Ovary (tissue), 3 donors: ENCODE data around the gene LDLRAD4.
"Not testable (repeated sequence)": the region's sequence is repeated elsewhere in the genome, so short reads cannot be mapped to it uniquely, and the experiment has no call there.

ENCODE experiments used
- EP300 ChIP-seq: sonication (generic); formaldehyde crosslinking; IDR thresholded peaks from one replicate; pipeline ENCODE4 v1.6.1; 2017; ENCODE audit warnings: antibody characterized with exemption
- POLR2A ChIP-seq: fragments of 450-650 bp; IDR thresholded peaks from one replicate; pipeline ENCODE4 v1.6.1; 2017; ENCODE audit warnings: antibody characterized with exemption, mild to moderate bottlenecking, moderate library complexity
- TF ChIP-seq, protein P1 (sequence below), 3 donors: fragments of 450-650 bp in 2 of 3; fragments of 200-600 bp in 1 of 3; IDR thresholded peaks; one replicate each; pipeline versions ENCODE4 v1.5.1 to v1.8.0; 2016 to 2022; ENCODE audit warnings: antibody characterized with exemption in 3 of 3, mild to moderate bottlenecking in 1 of 3
- donor health status: DM: no; HTN: no; CAD: no.

DNA sequence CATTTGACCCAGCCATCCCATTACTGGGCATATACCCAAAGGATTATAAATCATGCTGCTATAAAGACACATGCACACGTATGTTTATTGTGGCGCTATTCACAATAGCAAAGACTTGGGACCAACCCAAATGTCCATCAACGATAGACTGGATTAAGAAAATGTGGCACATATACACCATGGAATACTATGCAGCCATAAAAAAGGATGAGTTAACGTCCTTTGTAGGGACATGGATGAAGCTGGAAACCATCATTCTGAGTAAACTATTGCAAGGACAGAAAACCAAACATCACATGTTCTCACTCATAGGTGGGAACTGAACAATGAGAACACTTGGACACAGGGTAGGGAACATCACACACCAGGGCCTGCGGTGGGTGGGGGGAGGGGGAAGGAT is 476.8 kb downstream of the LDLRAD4 start:
- TF ChIP-seq, protein P1, sequence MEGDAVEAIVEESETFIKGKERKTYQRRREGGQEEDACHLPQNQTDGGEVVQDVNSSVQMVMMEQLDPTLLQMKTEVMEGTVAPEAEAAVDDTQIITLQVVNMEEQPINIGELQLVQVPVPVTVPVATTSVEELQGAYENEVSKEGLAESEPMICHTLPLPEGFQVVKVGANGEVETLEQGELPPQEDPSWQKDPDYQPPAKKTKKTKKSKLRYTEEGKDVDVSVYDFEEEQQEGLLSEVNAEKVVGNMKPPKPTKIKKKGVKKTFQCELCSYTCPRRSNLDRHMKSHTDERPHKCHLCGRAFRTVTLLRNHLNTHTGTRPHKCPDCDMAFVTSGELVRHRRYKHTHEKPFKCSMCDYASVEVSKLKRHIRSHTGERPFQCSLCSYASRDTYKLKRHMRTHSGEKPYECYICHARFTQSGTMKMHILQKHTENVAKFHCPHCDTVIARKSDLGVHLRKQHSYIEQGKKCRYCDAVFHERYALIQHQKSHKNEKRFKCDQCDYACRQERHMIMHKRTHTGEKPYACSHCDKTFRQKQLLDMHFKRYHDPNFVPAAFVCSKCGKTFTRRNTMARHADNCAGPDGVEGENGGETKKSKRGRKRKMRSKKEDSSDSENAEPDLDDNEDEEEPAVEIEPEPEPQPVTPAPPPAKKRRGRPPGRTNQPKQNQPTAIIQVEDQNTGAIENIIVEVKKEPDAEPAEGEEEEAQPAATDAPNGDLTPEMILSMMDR (IDR thresholded peaks at IDR 0.05) = not testable (repeated sequence)
- TF ChIP-seq EP300, POLR2A: not testable (repeated sequence)
